CD8-positive, alpha-beta memory T cell (primary cell): ENCODE data around the gene ZBTB44. TPM values are rescaled to one million over a fixed set of nuclear protein-coding genes. Genes with fewer than 3 reads are reported as not detected.

ENCODE experiments used
- CTCF ChIA-PET: fragments of 350-600 bp; sonication (Branson Sonifier 250); formaldehyde crosslinking; loops from one replicate; lab custom pipeline; 2021; ENCODE audit warnings: antibody characterized with exemption; lab: Charles Lee
- POLR2A ChIA-PET: fragments of 350-600 bp; sonication (Branson Sonifier 250); formaldehyde crosslinking; loops from one replicate; lab custom pipeline; 2021; ENCODE audit warnings: antibody characterized with exemption; lab: Charles Lee
- DNase-seq, 5 donors: peaks; one replicate each; pipeline versions ENCODE4 v3.0.0 to v3.0.0-alpha.2; 2020 to 2022; ENCODE audit warnings: mixed read lengths in 1 of 5
- H3K27ac ChIP-seq: one replicate; pipeline ENCODE4 v1.7.0; 2013; ENCODE audit warnings: low read depth, mild to moderate bottlenecking, low read length, moderate library complexity
- H3K27me3 ChIP-seq: 2 replicates; pipeline ENCODE4 v1.7.0; 2013; ENCODE audit warnings: low read length, mild to moderate bottlenecking; ENCODE audit not compliant: insufficient read depth, poor library complexity, severe bottlenecking
- H3K36me3 ChIP-seq: 2 replicates; pipeline ENCODE4 v1.7.0; 2013; ENCODE audit warnings: mild to moderate bottlenecking, low read length, moderate library complexity; ENCODE audit not compliant: insufficient read depth
- H3K4me1 ChIP-seq: 2 replicates; pipeline ENCODE4 v1.7.0; 2013; ENCODE audit warnings: mild to moderate bottlenecking, low read length, moderate library complexity; ENCODE audit not compliant: insufficient read depth
- H3K4me3 ChIP-seq: 2 replicates; pipeline ENCODE4 v1.7.0; 2013; ENCODE audit warnings: mild to moderate bottlenecking, low read length
- H3K9me3 ChIP-seq: 2 replicates; pipeline ENCODE4 v1.7.0; 2013; ENCODE audit warnings: mild to moderate bottlenecking, low read length
- H3K27ac Mint-ChIP-seq, 8 donors: one replicate each; pipeline ENCODE4 v1.8.0; 2020 to 2021; ENCODE audit warnings: mixed read lengths in 8 of 8, mild to moderate bottlenecking in 6 of 8, inconsistent platforms in 3 of 8, moderate library complexity in 3 of 8
- H3K27me3 Mint-ChIP-seq, 2 donors: one replicate each; pipeline ENCODE4 v1.8.0; 2020 to 2021; ENCODE audit warnings: mixed read lengths in 2 of 2, mild to moderate bottlenecking in 1 of 2, moderate library complexity in 1 of 2
- H3K36me3 Mint-ChIP-seq, 3 donors: one replicate each; pipeline ENCODE4 v1.8.0; 2020 to 2021; ENCODE audit warnings: mixed read lengths in 3 of 3, inconsistent platforms in 1 of 3, mild to moderate bottlenecking in 1 of 3
- H3K4me1 Mint-ChIP-seq, 3 donors: one replicate each; pipeline ENCODE4 v1.8.0; 2020 to 2021; ENCODE audit warnings: mixed read lengths in 3 of 3, inconsistent platforms in 1 of 3, mild to moderate bottlenecking in 1 of 3
- H3K4me3 Mint-ChIP-seq, 7 donors: one replicate each; pipeline ENCODE4 v1.8.0; 2020 to 2021; ENCODE audit warnings: mixed read lengths in 7 of 7, mild to moderate bottlenecking in 6 of 7, moderate library complexity in 4 of 7, inconsistent platforms in 2 of 7
- H3K9me3 Mint-ChIP-seq, 5 donors: one replicate each; pipeline ENCODE4 v1.8.0; 2020 to 2022; ENCODE audit warnings: mixed read lengths in 5 of 5, mild to moderate bottlenecking in 3 of 5, moderate library complexity in 2 of 5, inconsistent platforms in 1 of 5
- polyA plus RNA-seq: library from polyadenylated mRNA; unstranded; fragments of 300-500 nt; fragmentation: Illumina TruSeq; gene quantifications from one replicate; pipeline ENCODE4 v1.2.3, GENCODE V29; 2021
- total RNA-seq, 2 experiments: library from RNA; stranded (reverse); gene quantifications; one replicate each; pipeline ENCODE4 v1.2.3, GENCODE V29; 2021

ZBTB44 gene
- total and polyA plus RNA-seq, 3 experiments from 2014 or later = 8.2 to 44.0 (median 41.3) TPM

DNA sequence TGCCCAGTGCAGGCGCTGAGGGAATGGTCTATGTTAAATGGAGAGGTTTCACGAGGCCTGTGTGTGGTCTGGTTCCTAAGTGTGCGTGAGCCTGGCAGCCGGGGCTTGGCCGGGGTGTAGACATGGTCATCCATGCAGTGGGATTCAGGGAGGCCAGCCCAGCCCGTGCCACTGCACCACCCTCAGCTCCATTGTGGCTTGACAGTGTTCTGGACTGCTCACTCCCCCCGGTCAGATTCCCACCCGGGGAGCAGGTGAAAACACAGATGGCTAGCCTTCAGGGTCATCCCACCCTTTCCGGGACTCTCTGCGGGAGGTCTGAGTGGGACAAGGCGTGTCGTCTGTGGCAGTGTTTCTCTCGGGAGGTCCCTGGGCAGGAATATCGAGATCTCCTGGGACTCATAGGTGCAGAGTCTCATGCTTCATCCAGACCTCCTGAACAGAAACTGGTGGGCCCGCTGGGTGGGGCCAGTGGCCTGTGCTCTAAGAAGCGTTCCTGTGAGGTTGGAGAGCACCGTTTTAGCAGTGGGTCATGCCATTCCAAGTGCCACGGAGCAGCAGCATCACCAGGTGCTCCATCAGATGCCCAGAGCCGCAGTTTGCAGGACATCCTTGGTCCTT lies 102.8 kb downstream of the ZBTB44 start:
- H3K27me3 Mint-ChIP-seq = peaks cover 11 to 15% of the 10 kb centered on the region in 2 donors
- H3K9me3 ChIP-seq = no peaks in the 10 kb centered on the region
- POLR2A ChIA-PET = no interaction called here
- H3K36me3 Mint-ChIP-seq = no peaks in the 10 kb centered on the region
- H3K36me3 ChIP-seq = no peaks in the 10 kb centered on the region
- peaks cover 8% of the 10 kb centered on the region for H3K4me1 ChIP-seq
- no peak for DNase-seq
- no peaks in the 10 kb centered on the region for H3K9me3 Mint-ChIP-seq
- no peak overlapping the region for H3K27ac ChIP-seq
- CTCF ChIA-PET = interaction anchor here (1.0 to 1.6 kb wide), 8 partner anchors 17 to 650 kb away, joined by 3 to 14 read pairs (median 4); no protein-coding TSS in a partner anchor
- no peaks in the 10 kb centered on the region for H3K27me3 ChIP-seq
- H3K27ac Mint-ChIP-seq = no peak overlapping the region
- peaks cover 0 to 2% (median 0%) of the 10 kb centered on the region in 3 donors for H3K4me1 Mint-ChIP-seq
- H3K4me3 ChIP-seq = no peak overlapping the region
- no peak overlapping the region for H3K4me3 Mint-ChIP-seq

DNA sequence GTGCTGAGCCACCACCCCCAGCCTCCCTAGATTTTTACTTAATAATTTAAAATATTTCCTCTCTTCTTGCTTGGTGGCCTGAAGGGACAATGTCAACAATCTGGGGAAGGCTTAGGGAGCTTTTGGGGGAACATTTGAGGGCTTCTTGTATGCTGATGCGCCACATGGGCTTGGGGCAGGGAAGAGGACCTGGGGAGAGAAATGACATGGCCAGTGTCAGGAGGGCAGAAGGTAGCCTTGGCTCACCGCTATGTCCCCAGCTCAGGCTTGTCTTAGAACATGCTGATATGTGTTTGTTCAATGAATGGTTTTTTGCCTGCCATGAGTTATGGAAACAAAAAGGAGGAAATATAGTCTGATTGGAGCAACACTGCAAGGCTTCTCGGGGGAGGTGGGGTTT lies 103.6 kb downstream of the ZBTB44 start:
- no peak overlapping the region for H3K27ac Mint-ChIP-seq
- H3K27ac ChIP-seq = no peak overlapping the region
- no peaks in the 10 kb centered on the region for H3K27me3 ChIP-seq
- H3K9me3 Mint-ChIP-seq = no peaks in the 10 kb centered on the region
- ChIA-PET CTCF (interaction anchor here (1.2 kb wide), 1 partner anchor 651 kb away, joined by 3 read pairs; no protein-coding TSS in a partner anchor), POLR2A (no interaction called here)
- no peak overlapping the region for H3K4me3 ChIP-seq
- no peaks in the 10 kb centered on the region for H3K9me3 ChIP-seq
- no peaks in the 10 kb centered on the region for H3K36me3 Mint-ChIP-seq
- peaks cover 8% of the 10 kb centered on the region for H3K4me1 ChIP-seq
- no peak for DNase-seq
- H3K36me3 ChIP-seq = no peaks in the 10 kb centered on the region
- H3K4me1 Mint-ChIP-seq = peaks cover 0 to 2% (median 0%) of the 10 kb centered on the region in 3 donors
- no peak overlapping the region for H3K4me3 Mint-ChIP-seq
- H3K27me3 Mint-ChIP-seq = peaks cover 11 to 16% of the 10 kb centered on the region in 2 donors

DNA sequence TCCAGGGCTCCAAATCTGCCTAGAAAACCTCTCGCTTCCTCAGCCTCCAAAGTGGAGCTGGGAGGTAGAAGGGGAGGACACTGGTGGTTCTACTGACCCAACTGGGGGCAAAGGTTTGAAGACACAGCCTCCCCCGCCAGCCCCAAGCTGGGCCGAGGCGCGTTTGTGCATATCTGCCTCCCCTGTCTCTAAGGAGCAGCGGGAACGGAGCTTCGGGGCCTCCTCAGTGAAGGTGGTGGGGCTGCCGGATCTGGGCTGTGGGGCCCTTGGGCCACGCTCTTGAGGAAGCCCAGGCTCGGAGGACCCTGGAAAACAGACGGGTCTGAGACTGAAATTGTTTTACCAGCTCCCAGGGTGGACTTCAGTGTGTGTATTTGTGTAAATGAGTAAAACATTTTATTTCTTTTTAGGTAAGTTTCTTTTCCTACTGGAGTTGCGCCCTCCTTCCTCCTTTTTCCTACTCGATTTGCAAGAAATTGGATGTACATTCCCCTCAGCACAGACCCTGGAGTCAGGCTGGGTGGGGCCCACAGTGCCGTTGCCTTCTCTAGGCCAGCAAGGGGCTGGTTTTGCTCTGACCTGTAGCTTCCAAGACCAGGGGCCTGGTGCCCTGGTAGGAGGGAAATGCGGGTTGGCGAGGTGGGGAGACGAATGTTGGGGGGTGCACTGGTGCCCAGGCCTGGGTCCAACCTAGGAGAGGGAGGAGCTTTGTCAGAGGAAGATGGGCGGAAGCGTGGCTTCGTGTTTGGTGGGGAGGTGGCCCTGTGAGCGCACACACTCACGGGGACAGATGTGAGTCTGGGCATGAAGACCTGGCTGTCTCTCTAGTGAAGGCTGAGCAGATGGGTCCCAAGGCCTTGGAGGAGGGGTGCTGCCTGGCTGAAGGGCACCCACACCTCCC lies 104.5 kb downstream of the ZBTB44 start:
- Histone ChIP-seq H3K27me3 (no peaks in the 10 kb centered on the region), H3K4me3 (no peak overlapping the region), H3K4me1 (peaks cover 8% of the 10 kb centered on the region), H3K36me3 (no peaks in the 10 kb centered on the region), H3K9me3 (no peaks in the 10 kb centered on the region), H3K27ac (no peak overlapping the region)
- CTCF ChIA-PET = interaction anchor here (1.2 kb wide), 2 partner anchors 15 to 652 kb away, joined by 3 to 4 read pairs; no protein-coding TSS in a partner anchor
- peaks cover 11 to 16% of the 10 kb centered on the region in 2 donors for H3K27me3 Mint-ChIP-seq
- H3K4me3 Mint-ChIP-seq = no peak overlapping the region
- no peaks in the 10 kb centered on the region for H3K36me3 Mint-ChIP-seq
- no peaks in the 10 kb centered on the region for H3K9me3 Mint-ChIP-seq
- H3K27ac Mint-ChIP-seq = no peak overlapping the region
- peaks cover 0 to 2% (median 0%) of the 10 kb centered on the region in 3 donors for H3K4me1 Mint-ChIP-seq
- POLR2A ChIA-PET = no interaction called here
- DNase-seq = no peak

DNA sequence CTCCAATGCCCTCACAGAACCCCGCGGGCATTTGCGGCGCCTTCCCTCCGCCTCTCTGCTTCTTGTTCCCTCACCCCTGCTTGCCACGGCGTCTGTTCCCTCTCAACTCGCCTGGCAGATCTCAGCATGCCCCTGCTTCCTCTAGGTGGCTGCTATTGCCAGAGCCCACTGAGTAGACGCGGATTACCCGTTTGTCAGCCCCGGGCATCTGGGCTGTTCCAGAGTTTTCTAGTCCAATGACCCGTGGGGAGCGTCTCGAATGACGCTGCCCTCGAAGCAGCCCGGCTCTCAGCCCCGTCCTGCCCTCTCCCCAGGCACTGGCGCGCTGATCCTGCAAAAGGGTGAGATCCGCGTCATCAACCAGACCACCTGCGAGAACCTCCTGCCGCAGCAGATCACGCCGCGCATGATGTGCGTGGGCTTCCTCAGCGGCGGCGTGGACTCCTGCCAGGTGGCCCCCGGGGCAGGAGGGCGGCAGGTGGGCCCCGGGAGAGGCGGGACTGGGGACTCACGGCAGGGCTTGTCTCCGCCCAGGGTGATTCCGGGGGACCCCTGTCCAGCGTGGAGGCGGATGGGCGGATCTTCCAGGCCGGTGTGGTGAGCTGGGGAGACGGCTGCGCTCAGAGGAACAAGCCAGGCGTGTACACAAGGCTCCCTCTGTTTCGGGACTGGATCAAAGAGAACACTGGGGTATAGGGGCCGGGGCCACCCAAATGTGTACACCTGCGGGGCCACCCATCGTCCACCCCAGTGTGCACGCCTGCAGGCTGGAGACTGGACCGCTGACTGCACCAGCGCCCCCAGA lies 105.4 kb downstream of the ZBTB44 start:
- DNase-seq = no peak
- ChIA-PET CTCF (interaction anchor here (1.2 kb wide), 1 partner anchor 14 kb away, joined by 4 read pairs; no protein-coding TSS in a partner anchor), POLR2A (no interaction called here)
- Mint-ChIP-seq H3K36me3 (no peaks in the 10 kb centered on the region), H3K9me3 (no peaks in the 10 kb centered on the region), H3K27ac (no peak overlapping the region), H3K4me1 (peaks cover 0 to 2% (median 0%) of the 10 kb centered on the region in 3 donors), H3K4me3 (no peak overlapping the region), H3K27me3 (peaks cover 9 to 16% of the 10 kb centered on the region in 2 donors)
- Histone ChIP-seq H3K27ac (no peak overlapping the region), H3K4me3 (no peak overlapping the region), H3K27me3 (no peaks in the 10 kb centered on the region), H3K36me3 (no peaks in the 10 kb centered on the region), H3K9me3 (no peaks in the 10 kb centered on the region), H3K4me1 (peaks cover 8% of the 10 kb centered on the region)

DNA sequence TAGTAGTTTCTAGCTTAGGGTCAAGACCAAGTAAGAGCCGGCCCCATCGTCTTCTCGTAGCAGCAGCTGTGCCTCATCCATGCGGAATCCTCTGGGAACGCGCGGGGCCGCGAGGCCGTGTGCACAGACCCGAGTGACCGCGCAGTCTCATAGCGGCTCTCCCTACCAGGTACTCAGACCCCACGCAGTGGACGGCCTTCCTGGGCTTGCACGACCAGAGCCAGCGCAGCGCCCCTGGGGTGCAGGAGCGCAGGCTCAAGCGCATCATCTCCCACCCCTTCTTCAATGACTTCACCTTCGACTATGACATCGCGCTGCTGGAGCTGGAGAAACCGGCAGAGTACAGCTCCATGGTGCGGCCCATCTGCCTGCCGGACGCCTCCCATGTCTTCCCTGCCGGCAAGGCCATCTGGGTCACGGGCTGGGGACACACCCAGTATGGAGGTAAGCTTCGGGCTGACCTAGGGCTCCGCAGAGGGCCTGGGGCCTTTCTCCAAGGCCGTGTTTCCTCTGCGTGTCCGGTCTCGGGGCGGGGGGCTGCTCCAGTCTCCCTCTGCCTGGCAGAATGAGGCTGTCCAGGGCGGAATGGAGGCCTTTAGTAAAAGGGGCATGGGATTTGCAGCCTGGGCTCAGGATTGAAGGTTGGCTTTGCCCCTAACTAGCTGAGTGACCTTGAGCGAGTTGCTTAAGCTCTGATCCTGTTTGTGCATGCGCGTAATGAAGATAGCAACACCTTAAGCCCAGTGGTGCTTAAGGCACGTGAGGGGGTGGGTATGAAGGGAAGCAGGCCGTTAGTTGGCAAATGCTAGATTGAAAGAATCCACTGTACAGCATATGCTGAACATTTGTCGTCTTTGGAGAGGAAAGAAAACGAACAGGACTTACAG lies 106.2 kb downstream of the ZBTB44 start:
- H3K4me3 ChIP-seq = no peak overlapping the region
- POLR2A ChIA-PET = no interaction called here
- H3K27ac Mint-ChIP-seq = no peak overlapping the region
- H3K36me3 ChIP-seq = no peaks in the 10 kb centered on the region
- no peaks in the 10 kb centered on the region for H3K36me3 Mint-ChIP-seq
- H3K4me3 Mint-ChIP-seq = no peak overlapping the region
- no peak overlapping the region for H3K27ac ChIP-seq
- H3K4me1 Mint-ChIP-seq = peaks cover 0 to 2% (median 0%) of the 10 kb centered on the region in 3 donors
- peaks cover 6% of the 10 kb centered on the region for H3K4me1 ChIP-seq
- CTCF ChIA-PET = no interaction called here
- H3K27me3 Mint-ChIP-seq = peaks cover 8 to 16% of the 10 kb centered on the region in 2 donors
- DNase-seq = no peak
- no peaks in the 10 kb centered on the region for H3K9me3 Mint-ChIP-seq
- no peaks in the 10 kb centered on the region for H3K27me3 ChIP-seq
- H3K9me3 ChIP-seq = no peaks in the 10 kb centered on the region

DNA sequence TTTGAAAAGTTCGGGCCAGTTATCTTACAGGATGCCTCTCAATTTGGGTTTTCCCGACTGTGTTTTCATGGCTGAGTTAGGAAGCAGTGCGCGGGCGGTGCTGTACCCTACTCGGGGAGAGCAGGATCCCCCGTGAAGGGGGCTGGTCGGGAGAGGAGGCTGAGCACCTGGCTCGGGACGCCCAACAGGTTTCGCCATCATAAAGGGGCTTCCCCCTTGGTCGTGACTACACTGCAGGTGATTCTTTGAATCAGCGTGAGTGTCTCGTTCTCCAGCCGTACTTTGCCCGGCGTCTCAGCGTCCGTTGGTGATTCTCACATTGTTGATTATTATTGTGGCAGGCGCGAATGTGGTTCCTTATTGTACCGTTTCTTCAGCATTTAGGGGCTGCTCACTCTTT lies 108.6 kb downstream of the ZBTB44 start:
- Histone ChIP-seq H3K27ac (no peak overlapping the region), H3K4me1 (no peaks in the 10 kb centered on the region), H3K9me3 (no peaks in the 10 kb centered on the region), H3K4me3 (no peak overlapping the region), H3K36me3 (no peaks in the 10 kb centered on the region), H3K27me3 (no peaks in the 10 kb centered on the region)
- CTCF ChIA-PET = no interaction called here
- H3K27ac Mint-ChIP-seq = no peak overlapping the region
- DNase-seq = no peak
- H3K4me3 Mint-ChIP-seq = no peak overlapping the region
- peaks cover 8 to 10% of the 10 kb centered on the region in 2 donors for H3K27me3 Mint-ChIP-seq
- no peaks in the 10 kb centered on the region for H3K4me1 Mint-ChIP-seq
- no peaks in the 10 kb centered on the region for H3K9me3 Mint-ChIP-seq
- POLR2A ChIA-PET = no interaction called here
- H3K36me3 Mint-ChIP-seq = no peaks in the 10 kb centered on the region

DNA sequence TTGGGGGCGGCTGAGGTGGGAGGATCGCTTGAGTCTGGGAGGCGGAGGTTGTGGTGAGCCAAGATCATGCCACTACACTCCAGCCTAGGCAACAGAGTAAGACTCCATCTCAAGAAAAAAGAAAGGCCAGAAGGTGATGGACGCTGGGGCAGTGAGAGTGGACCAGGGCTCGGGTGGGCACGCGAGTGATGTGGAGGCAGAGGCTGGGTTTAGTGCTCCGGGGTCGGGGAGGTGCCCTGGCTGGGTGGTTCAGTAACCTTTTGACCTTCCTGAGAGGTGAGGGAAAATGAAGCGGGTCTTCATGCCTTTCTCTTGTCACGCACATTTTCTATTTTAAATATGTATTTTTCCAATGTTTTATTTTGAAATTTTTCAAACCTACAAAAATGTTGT lies 110.0 kb downstream of the ZBTB44 start:
- Histone ChIP-seq H3K27ac (no peak overlapping the region), H3K27me3 (no peaks in the 10 kb centered on the region), H3K9me3 (no peaks in the 10 kb centered on the region), H3K4me3 (no peak overlapping the region), H3K4me1 (no peaks in the 10 kb centered on the region), H3K36me3 (no peaks in the 10 kb centered on the region)
- Mint-ChIP-seq H3K4me1 (no peaks in the 10 kb centered on the region), H3K27me3 (peaks cover 4 to 5% of the 10 kb centered on the region in 2 donors), H3K9me3 (no peaks in the 10 kb centered on the region), H3K4me3 (no peak overlapping the region), H3K36me3 (no peaks in the 10 kb centered on the region), H3K27ac (no peak overlapping the region)
- DNase-seq = no peak
- ChIA-PET CTCF (no interaction called here), POLR2A (no interaction called here)
